ENCODE measurements around the gene UXT.

The UXT gene

GRCh38 chrX:47658684-47659420 is at the start of gene UXT:
UXT (minus strand) TSS chrX:47659180; CDS start chrX:47658927, 253 bp downstream.
- in situ Hi-C loops (cut with HindIII; ENCODE audit: low sequenced_read_pairs), result no loop called here
- TF ChIP-seq CTCF (IDR thresholded peaks at IDR 0.05; ENCODE audit: low read depth, low read length), result no peak
- H3K4me3 ChIP-seq (ENCODE audit: low read depth, low read length), result peak within 1 kb of the TSS; percentile 67
- peak; percentile 96 for DNase-seq (ENCODE audit: low read depth, low spot score)

- DNase-seq (ENCODE audit: low read depth, low spot score), result peak; percentile 33
- no peak overlapping the region for H3K4me3 ChIP-seq (ENCODE audit: low read depth, low read length)
- TF ChIP-seq CTCF (IDR thresholded peaks at IDR 0.05; ENCODE audit: low read depth, low read length), result no peak
- in situ Hi-C loops (cut with HindIII; ENCODE audit: low sequenced_read_pairs), result no loop called here
Measured at GRCh38 chrX:47707031-47707780, 48.2 kb upstream of the UXT start.

GRCh38 chrX:47706575-47706974 is 47.6 kb upstream of the UXT start:
- H3K4me3 ChIP-seq (ENCODE audit: low read depth, low read length), result no peak overlapping the region
- no peak for TF ChIP-seq CTCF (IDR thresholded peaks at IDR 0.05; ENCODE audit: low read depth, low read length)
- DNase-seq (ENCODE audit: low read depth, low spot score), result peak; percentile 27
- in situ Hi-C loops (cut with HindIII; ENCODE audit: low sequenced_read_pairs), result no loop called here

- no peak for TF ChIP-seq CTCF (IDR thresholded peaks at IDR 0.05; ENCODE audit: low read depth, low read length)
- in situ Hi-C loops (cut with HindIII; ENCODE audit: low sequenced_read_pairs), result no loop called here
- no peak overlapping the region for H3K4me3 ChIP-seq (ENCODE audit: low read depth, low read length)
- no peak for DNase-seq (ENCODE audit: low read depth, low spot score)
Measured at GRCh38 chrX:47704736-47705135, 45.8 kb upstream of the UXT start.

- no peak overlapping the region for H3K4me3 ChIP-seq (ENCODE audit: low read depth, low read length)
- no peak for DNase-seq (ENCODE audit: low read depth, low spot score)
- in situ Hi-C loops (cut with HindIII; ENCODE audit: low sequenced_read_pairs), result no loop called here
- TF ChIP-seq CTCF (IDR thresholded peaks at IDR 0.05; ENCODE audit: low read depth, low read length), result no peak
Measured at GRCh38 chrX:47697181-47697580, 38.2 kb upstream of the UXT start.

GRCh38 chrX:47690175-47690574 is 31.2 kb upstream of the UXT start:
- H3K4me3 ChIP-seq (ENCODE audit: low read depth, low read length), result no peak overlapping the region
- in situ Hi-C loops (cut with HindIII; ENCODE audit: low sequenced_read_pairs), result no loop called here
- TF ChIP-seq CTCF (IDR thresholded peaks at IDR 0.05; ENCODE audit: low read depth, low read length), result no peak
- no peak for DNase-seq (ENCODE audit: low read depth, low spot score)

Measured in astrocyte of the spinal cord (primary cell).